Measurements from ENCODE around the gene BARX1. TPM values are rescaled to one million over a fixed set of nuclear protein-coding genes. Genes with fewer than 3 reads are reported as not detected.
A peak's percentile ranks its signal among the peaks of the same experiment; 100 is the strongest.

BARX1 gene
- total RNA-seq, 1 donor from 2014 or later = 6.9 TPM

GRCh38 chr9:93960221-93960970, 5.2 kb upstream of the BARX1 start:
- TF ChIP-seq CTCF (IDR thresholded peaks at IDR 0.05; ENCODE audit: partially characterized antibody, unreplicated experiment) = no peak
- H3K4me1 Mint-ChIP-seq (ENCODE audit: low read depth, unreplicated experiment) = peaks cover 3% of the 10 kb centered on the region
- peaks cover 32% of the 10 kb centered on the region for H3K27me3 Mint-ChIP-seq (ENCODE audit: unreplicated experiment)
- H3K9me3 Mint-ChIP-seq (ENCODE audit: unreplicated experiment) = peaks cover 7% of the 10 kb centered on the region
- no peaks in the 10 kb centered on the region for H3K36me3 Mint-ChIP-seq (ENCODE audit: unreplicated experiment)
- no peak overlapping the region for H3K4me3 Mint-ChIP-seq (ENCODE audit: unreplicated experiment)
- no peak for DNase-seq
- no peak overlapping the region for H3K27ac Mint-ChIP-seq (ENCODE audit: unreplicated experiment)

DNA sequence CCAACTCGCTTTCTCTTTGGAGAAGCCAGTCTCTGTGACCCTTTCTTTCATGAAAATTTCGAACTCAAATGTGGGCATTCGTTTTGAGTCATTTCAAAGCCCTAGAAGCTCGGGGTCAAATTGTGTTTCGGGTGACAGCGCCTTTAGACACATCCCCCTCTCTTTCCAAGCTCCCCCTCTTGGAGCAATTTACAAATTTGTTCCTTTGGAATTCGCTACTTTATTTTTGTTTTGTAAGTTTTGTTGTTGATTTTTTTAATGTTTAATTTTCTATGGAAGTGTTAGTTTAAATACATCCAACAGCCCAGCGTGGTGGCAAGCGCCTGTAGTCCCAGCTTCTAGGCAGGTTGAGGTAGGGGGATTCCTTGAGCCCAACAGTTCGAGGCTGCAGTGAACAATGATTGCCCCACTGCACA, 4.6 kb upstream of the BARX1 start:
- TF ChIP-seq CTCF (IDR thresholded peaks at IDR 0.05; ENCODE audit: partially characterized antibody, unreplicated experiment) = no peak
- H3K27ac Mint-ChIP-seq (ENCODE audit: unreplicated experiment) = no peak overlapping the region
- peaks cover 32% of the 10 kb centered on the region for H3K27me3 Mint-ChIP-seq (ENCODE audit: unreplicated experiment)
- no peaks in the 10 kb centered on the region for H3K36me3 Mint-ChIP-seq (ENCODE audit: unreplicated experiment)
- H3K4me3 Mint-ChIP-seq (ENCODE audit: unreplicated experiment) = peak overlapping the region; percentile 74
- DNase-seq = no peak
- H3K9me3 Mint-ChIP-seq (ENCODE audit: unreplicated experiment) = peaks cover 8% of the 10 kb centered on the region
- peaks cover 3% of the 10 kb centered on the region for H3K4me1 Mint-ChIP-seq (ENCODE audit: low read depth, unreplicated experiment)

- peaks cover 3% of the 10 kb centered on the region for H3K4me1 Mint-ChIP-seq (ENCODE audit: low read depth, unreplicated experiment)
- TF ChIP-seq CTCF (IDR thresholded peaks at IDR 0.05; ENCODE audit: partially characterized antibody, unreplicated experiment) = no peak
- peaks cover 33% of the 10 kb centered on the region for H3K27me3 Mint-ChIP-seq (ENCODE audit: unreplicated experiment)
- peak overlapping the region; percentile 74 for H3K4me3 Mint-ChIP-seq (ENCODE audit: unreplicated experiment)
- peaks cover 8% of the 10 kb centered on the region for H3K9me3 Mint-ChIP-seq (ENCODE audit: unreplicated experiment)
- no peak for DNase-seq
- no peaks in the 10 kb centered on the region for H3K36me3 Mint-ChIP-seq (ENCODE audit: unreplicated experiment)
- H3K27ac Mint-ChIP-seq (ENCODE audit: unreplicated experiment) = no peak overlapping the region
These were observed 3.9 kb upstream of the BARX1 start for GRCh38 chr9:93958819-93959682.

- DNase-seq = peak; percentile 56
- H3K36me3 Mint-ChIP-seq (ENCODE audit: unreplicated experiment) = peaks cover 4% of the 10 kb centered on the region
- TF ChIP-seq CTCF (IDR thresholded peaks at IDR 0.05; ENCODE audit: partially characterized antibody, unreplicated experiment) = no peak
- peaks cover 7% of the 10 kb centered on the region for H3K4me1 Mint-ChIP-seq (ENCODE audit: low read depth, unreplicated experiment)
- H3K27ac Mint-ChIP-seq (ENCODE audit: unreplicated experiment) = no peak overlapping the region
- peaks cover 15% of the 10 kb centered on the region for H3K9me3 Mint-ChIP-seq (ENCODE audit: unreplicated experiment)
- H3K27me3 Mint-ChIP-seq (ENCODE audit: unreplicated experiment) = peaks cover 41% of the 10 kb centered on the region
- H3K4me3 Mint-ChIP-seq (ENCODE audit: unreplicated experiment) = peak overlapping the region; percentile 65
These were observed 3.1 kb upstream of the BARX1 start for GRCh38 chr9:93958121-93958818.

Measured in glutamatergic neuron (in vitro differentiated cells).